IMR-90 (cell line): Measurements from ENCODE around the gene SAMD1. TPM values are rescaled to one million over a fixed set of nuclear protein-coding genes. Genes with fewer than 3 reads are reported as not detected.
A peak's percentile ranks its signal among the peaks of the same experiment; 100 is the strongest.

Source experiments
- ATAC-seq: fragments of 200-7000 bp; cut with Tn5 transposase; 2 replicates; pipeline ENCODE4 v1.9.1; 2020; ENCODE audit warnings: low read depth, mild to moderate bottlenecking, moderate library complexity
- BruUV-seq: library from RNA; stranded (reverse); fragments of 400-500 nt; replicated peaks from 2 replicates; lab custom pipeline; 2021; lab: Mats Ljungman, UMichigan
- CTCF ChIA-PET: fragments of 300-600 bp; formaldehyde crosslinking; extraction: SDS; loops from one replicate; lab custom pipeline; 2021; ENCODE audit warnings: antibody characterized with exemption; lab: Yijun Ruan, JAX
- POLR2A ChIA-PET: fragments of 300-600 bp; sonication (Branson Sonifier 250); formaldehyde crosslinking; loops from one replicate; lab custom pipeline; 2022; ENCODE audit warnings: antibody characterized with exemption; ENCODE audit not compliant: unreplicated experiment; lab: Charles Lee
- DNase-seq: peaks from one replicate; pipeline ENCODE4 v3.0.0; 2013
- H2AFZ ChIP-seq: replicated peaks from 2 replicates; pipeline ENCODE3; 2013; ENCODE audit warnings: low read length, mild to moderate bottlenecking; ENCODE audit not compliant: poor library complexity
- H2AK5ac ChIP-seq: 2 replicates; pipeline ENCODE4 v1.6.1; 2013; ENCODE audit warnings: low read depth, low read length, inconsistent platforms
- H2AK9ac ChIP-seq: replicated peaks from 2 replicates; pipeline ENCODE3; 2013; ENCODE audit warnings: mild to moderate bottlenecking, low read depth, low read length, moderate library complexity; ENCODE audit not compliant: poor library complexity
- H2BK120ac ChIP-seq: 2 replicates; pipeline ENCODE4 v1.6.1; 2013; ENCODE audit warnings: low read depth, low read length, inconsistent platforms
- H2BK15ac ChIP-seq: 3 replicates; pipeline ENCODE4 v1.6.1; 2013; ENCODE audit warnings: low read depth, low read length, inconsistent platforms
- H2BK20ac ChIP-seq: 2 replicates; pipeline ENCODE4 v1.6.1; 2013; ENCODE audit warnings: low read depth, mild to moderate bottlenecking, inconsistent platforms, low read length, moderate library complexity
- H2BK5ac ChIP-seq: 2 replicates; pipeline ENCODE4 v1.6.1; 2013; ENCODE audit warnings: mild to moderate bottlenecking, low read depth, low read length, inconsistent platforms; ENCODE audit not compliant: poor library complexity, severe bottlenecking
- H3K14ac ChIP-seq: replicated peaks from 2 replicates; pipeline ENCODE4 v1.6.1; 2013; ENCODE audit warnings: low read depth, low read length, inconsistent platforms
- H3K18ac ChIP-seq: 2 replicates; pipeline ENCODE4 v1.6.1; 2013; ENCODE audit warnings: low read depth, low read length, control low read depth
- H3K23ac ChIP-seq: 2 replicates; pipeline ENCODE4 v1.6.1; 2013; ENCODE audit warnings: low read depth, low read length, inconsistent platforms
- H3K27ac ChIP-seq: 2 replicates; pipeline ENCODE4 v1.5.1; 2013; ENCODE audit warnings: mild to moderate bottlenecking, control low read depth, low read length; ENCODE audit not compliant: insufficient read depth
- H3K27me3 ChIP-seq: 2 replicates; pipeline ENCODE4 v1.6.1; 2013; ENCODE audit warnings: low read length; ENCODE audit not compliant: control insufficient read depth, insufficient read depth
- H3K36me3 ChIP-seq: 2 replicates; pipeline ENCODE4 v1.6.1; 2013; ENCODE audit warnings: low read length, mixed read lengths; ENCODE audit not compliant: control insufficient read depth, insufficient read depth
- H3K4ac ChIP-seq: 2 replicates; pipeline ENCODE4 v1.6.1; 2013; ENCODE audit warnings: low read depth, low read length, inconsistent platforms
- H3K4me1 ChIP-seq: 2 replicates; pipeline ENCODE4 v1.6.1; 2013; ENCODE audit warnings: low read length, mixed read lengths; ENCODE audit not compliant: control insufficient read depth, insufficient read depth
- H3K4me2 ChIP-seq: 2 replicates; pipeline ENCODE4 v1.6.1; 2013; ENCODE audit warnings: low read depth, mild to moderate bottlenecking, control low read depth, low read length, moderate library complexity
- H3K4me3 ChIP-seq: 2 replicates; pipeline ENCODE4 v1.5.1; 2013; ENCODE audit warnings: low read depth, mild to moderate bottlenecking, control low read depth, low read length, moderate library complexity; ENCODE audit not compliant: insufficient read depth
- H3K56ac ChIP-seq: 2 replicates; pipeline ENCODE4 v1.6.1; 2013; ENCODE audit warnings: low read length, inconsistent platforms; ENCODE audit not compliant: insufficient read depth; ENCODE audit errors: extremely low read depth
- H3K79me1 ChIP-seq, 2 experiments: 2 replicates each; pipeline ENCODE4 v1.6.1; 2013; ENCODE audit warnings: low read length in 2 of 2, inconsistent platforms in 1 of 2, low read depth in 1 of 2
- H3K9ac ChIP-seq: 2 replicates; pipeline ENCODE4 v1.6.1; 2013; ENCODE audit warnings: low read depth, low read length, control low read depth
- H3K9me1 ChIP-seq: 2 replicates; pipeline ENCODE4 v1.6.1; 2013; ENCODE audit warnings: low read length, inconsistent platforms; ENCODE audit not compliant: insufficient read depth
- H3K9me3 ChIP-seq: 2 replicates; pipeline ENCODE4 v1.6.1; 2013; ENCODE audit warnings: low read length; ENCODE audit not compliant: control insufficient read depth, insufficient read depth
- H4K20me1 ChIP-seq: 2 replicates; pipeline ENCODE4 v1.6.1; 2013; ENCODE audit warnings: low read length, inconsistent platforms; ENCODE audit not compliant: insufficient read depth
- H4K5ac ChIP-seq: 2 replicates; pipeline ENCODE4 v1.6.1; 2013; ENCODE audit warnings: mild to moderate bottlenecking, low read depth, low read length, control low read depth
- H4K8ac ChIP-seq, 2 experiments: 2 replicates each; pipeline ENCODE4 v1.6.1; 2013; ENCODE audit warnings: low read depth in 2 of 2, low read length in 2 of 2, control low read depth in 1 of 2, inconsistent platforms in 1 of 2
- H4K91ac ChIP-seq: 2 replicates; pipeline ENCODE4 v1.6.1; 2013; ENCODE audit warnings: low read depth, low read length, inconsistent platforms; ENCODE audit not compliant: insufficient read depth
- BHLHE40 ChIP-seq: fragments of 150-350 bp; IDR thresholded peaks from 2 replicates; pipeline ENCODE4 v1.6.1; 2016; ENCODE audit warnings: mild to moderate bottlenecking, low read depth, low read length
- CEBPB ChIP-seq: IDR thresholded peaks from 2 replicates; pipeline ENCODE4 v1.6.1; 2012; ENCODE audit warnings: low read depth, low read length, improper control_type of control experiment
- CHD1 ChIP-seq: IDR thresholded peaks from 2 replicates; pipeline ENCODE4 v1.6.1; 2012; ENCODE audit warnings: low read depth, low read length, improper control_type of control experiment
- CTCF ChIP-seq: conservative IDR thresholded peaks from 2 replicates; pipeline ENCODE4 v1.5.1; 2012; ENCODE audit warnings: mild to moderate bottlenecking, low read depth, low read length, improper control_type of control experiment
- ELK1 ChIP-seq: fragments of 150-350 bp; IDR thresholded peaks from 2 replicates; pipeline ENCODE4 v1.6.1; 2016; ENCODE audit warnings: low read depth, mild to moderate bottlenecking, low read length, moderate library complexity, borderline replicate concordance
- FOS ChIP-seq: fragments of 150-350 bp; IDR thresholded peaks from 2 replicates; pipeline ENCODE4 v1.6.1; 2016; ENCODE audit warnings: low read depth, low read length
- MAZ ChIP-seq: IDR thresholded peaks from 2 replicates; pipeline ENCODE4 v1.6.1; 2012; ENCODE audit warnings: low read depth, mild to moderate bottlenecking, low read length, improper control_type of control experiment, moderate library complexity, borderline replicate concordance
- MXI1 ChIP-seq: IDR thresholded peaks from 2 replicates; pipeline ENCODE4 v1.6.1; 2012; ENCODE audit warnings: low read depth, mild to moderate bottlenecking, low read length, moderate library complexity, borderline replicate concordance
- NFE2L2 ChIP-seq: fragments of 150-350 bp; IDR thresholded peaks from 2 replicates; pipeline ENCODE4 v1.6.1; 2016; ENCODE audit warnings: low read depth, mild to moderate bottlenecking, low read length
- POLR2A ChIP-seq: IDR thresholded peaks from 2 replicates; pipeline ENCODE4 v1.6.1; 2012; ENCODE audit warnings: mild to moderate bottlenecking, low read depth, low read length
- RAD21 ChIP-seq: IDR thresholded peaks from 2 replicates; pipeline ENCODE4 v1.6.1; 2012; ENCODE audit warnings: low read length, improper control_type of control experiment
- RCOR1 ChIP-seq: IDR thresholded peaks from 2 replicates; pipeline ENCODE4 v1.6.1; 2012; ENCODE audit warnings: mild to moderate bottlenecking, low read length, improper control_type of control experiment; ENCODE audit not compliant: insufficient replicate concordance
- SMC3 ChIP-seq: fragments of 150-350 bp; IDR thresholded peaks from 2 replicates; pipeline ENCODE4 v1.6.1; 2016; ENCODE audit warnings: low read depth, mild to moderate bottlenecking, antibody characterized with exemption, low read length, moderate library complexity
- USF2 ChIP-seq: fragments of 150-350 bp; IDR thresholded peaks from 2 replicates; pipeline ENCODE4 v1.6.1; 2017; ENCODE audit warnings: mild to moderate bottlenecking, antibody characterized with exemption, low read length, low read depth
- WGBS, 2 experiments: methylation state at CpG; one replicate each; pipeline versions ENCODE4 v1.1.5 to v1.1.7; 2013; ENCODE audit warnings: missing lambda C conversion rate in 2 of 2; ENCODE audit not compliant: insufficient read length in 1 of 2; ENCODE audit errors: extremely low coverage in 2 of 2; 5-methylcytosine and 5-hydroxymethylcytosine counted together
- dilution Hi-C: fragments of 300-500 bp; cut with HindIII; formaldehyde crosslinking; loops from one replicate; pipeline ENCODE4 v1.14.3; 2018; ENCODE audit warnings: low sequenced_read_pairs; ENCODE audit not compliant: unreplicated experiment
- in situ Hi-C: fragments of 300-500 bp; cut with MboI; formaldehyde crosslinking; loops from 3 replicates; pipeline ENCODE4 v1.14.3; 2019; ENCODE audit warnings: low sequenced_read_pairs, inconsistent platforms, mixed read lengths
- intact Hi-C: fragments of 100-400 bp; cut with micrococcal nuclease; formaldehyde crosslinking; loops from 2 replicates; pipeline ENCODE4 v1.10.0; 2022
- polyA plus RNA-seq, 3 experiments: library from polyadenylated mRNA; depleted of rRNA; stranded (reverse); fragments of >200 nt; gene quantifications; 2 replicates each; pipeline ENCODE4 v1.2.3, GENCODE V29; 2012; ENCODE audit warnings: low replicate concordance in 1 of 3
- total RNA-seq: library from RNA; depleted of rRNA; stranded (reverse); fragments of >200 nt; gene quantifications from 2 replicates; pipeline ENCODE4 v1.2.3, GENCODE V29; 2012

The SAMD1 gene
- total and polyA plus RNA-seq, 2 of the 4 experiments (the other 2 are of a cell fraction) = 6.5 to 14.1 TPM

- Histone ChIP-seq H3K79me1 (peaks cover 0 to 14% of the 10 kb centered on the region in 2 experiments; a peak in 1 of 4 replicates), H4K5ac (no peak overlapping the region), H4K8ac (peak overlapping the region; percentile 36 to 78; a peak in 2 of 4 replicates), H3K4me3 (peak overlapping the region; percentile 61), H3K27me3 (peaks cover 2% of the 10 kb centered on the region; the same call in 1 of the 2 replicates), H2BK15ac (no peak overlapping the region), H4K20me1 (no peaks in the 10 kb centered on the region), H4K91ac (no peak overlapping the region; the same call in 1 of the 2 replicates), H3K23ac (peak overlapping the region; percentile 11; the same call in 1 of the 2 replicates), H3K4ac (no peak overlapping the region; the same call in 1 of the 2 replicates), H2AK5ac (no peak overlapping the region), H3K18ac (no peak overlapping the region), H3K27ac (peak overlapping the region; percentile 13; the same call in 1 of the 2 replicates), H3K9me3 (no peaks in the 10 kb centered on the region), H3K36me3 (no peaks in the 10 kb centered on the region), H3K9ac (peak overlapping the region; percentile 57), H2AK9ac (peak overlapping the region; percentile 85), H2BK120ac (no peak overlapping the region), H2AFZ (peak overlapping the region; percentile 96), H3K9me1 (no peaks in the 10 kb centered on the region), H3K4me1 (peaks cover 10% of the 10 kb centered on the region), H2BK20ac (no peak overlapping the region), H3K14ac (no peak overlapping the region), H2BK5ac (peak overlapping the region; percentile 1), H3K56ac (0 out of 2 replicates have a peak overlapping the region, but pooled peaks have one; percentile 41), H3K4me2 (peak overlapping the region; percentile 93)
- intact Hi-C loops = no loop called here
- no TSS peak for BruUV-seq
- ChIA-PET CTCF (interaction anchor here (0.6 to 1.3 kb wide), 3 partner anchors 42 to 331 kb away, joined by 3 to 4 read pairs (median 3); no protein-coding TSS in a partner anchor), POLR2A (no interaction called here)
- ATAC-seq (peak; percentile 79), DNase-seq (peak; percentile 82)
- in situ Hi-C loops = loop anchor here (5.0 kb wide), 1 partner anchor 191 kb away; no protein-coding TSS in a partner anchor
- dilution Hi-C loops = no loop called here
- 1% methylated on average over 81 of the region's 106 CpGs; no CpG with 5 or more reads in 1 of the 2 experiments for WGBS, 2 experiments
- TF ChIP-seq CHD1 = no peak
- peak; percentile 60; the same call in 1 of the 2 replicates for TF ChIP-seq MAZ
- peak; percentile 42; the same call in 1 of the 2 replicates for TF ChIP-seq SMC3
- no peak for TF ChIP-seq ELK1
- no peak for TF ChIP-seq FOS
- TF ChIP-seq CTCF = peak; percentile 66
- TF ChIP-seq NFE2L2 = no peak
- TF ChIP-seq RAD21 = peak; percentile 29
- no peak for TF ChIP-seq POLR2A
- TF ChIP-seq CEBPB = no peak
- no peak for TF ChIP-seq BHLHE40
- no peak for TF ChIP-seq USF2
- no peak for TF ChIP-seq RCOR1
- TF ChIP-seq MXI1 = no peak; the same call in 1 of the 2 replicates
Observed at GRCh38 chr19:14073261-14073924, 17.2 kb downstream of the SAMD1 start.
